Measurements from ENCODE around the gene UCMA.

DNA sequence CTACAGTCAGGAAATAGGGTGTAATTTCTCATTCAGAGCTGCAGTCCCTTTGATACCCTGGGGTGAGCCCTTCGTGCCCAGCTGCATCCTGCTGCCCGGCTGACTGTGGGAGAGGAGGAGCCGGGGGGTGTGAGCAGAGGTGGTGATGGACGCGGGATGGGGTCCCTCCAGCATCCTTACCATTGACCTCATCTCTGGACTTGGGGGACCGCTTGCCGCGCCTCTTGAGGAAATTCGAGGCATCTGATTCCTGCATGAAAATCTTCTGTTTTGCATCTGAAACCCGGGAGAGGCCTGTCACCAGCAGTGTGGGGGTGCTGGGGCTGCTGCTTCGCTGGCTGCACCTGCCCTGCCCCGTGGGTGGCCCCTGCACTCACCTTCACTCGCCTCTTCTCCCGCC lies 816 bp downstream of the UCMA start:
- TF ChIP-seq, protein P1, sequence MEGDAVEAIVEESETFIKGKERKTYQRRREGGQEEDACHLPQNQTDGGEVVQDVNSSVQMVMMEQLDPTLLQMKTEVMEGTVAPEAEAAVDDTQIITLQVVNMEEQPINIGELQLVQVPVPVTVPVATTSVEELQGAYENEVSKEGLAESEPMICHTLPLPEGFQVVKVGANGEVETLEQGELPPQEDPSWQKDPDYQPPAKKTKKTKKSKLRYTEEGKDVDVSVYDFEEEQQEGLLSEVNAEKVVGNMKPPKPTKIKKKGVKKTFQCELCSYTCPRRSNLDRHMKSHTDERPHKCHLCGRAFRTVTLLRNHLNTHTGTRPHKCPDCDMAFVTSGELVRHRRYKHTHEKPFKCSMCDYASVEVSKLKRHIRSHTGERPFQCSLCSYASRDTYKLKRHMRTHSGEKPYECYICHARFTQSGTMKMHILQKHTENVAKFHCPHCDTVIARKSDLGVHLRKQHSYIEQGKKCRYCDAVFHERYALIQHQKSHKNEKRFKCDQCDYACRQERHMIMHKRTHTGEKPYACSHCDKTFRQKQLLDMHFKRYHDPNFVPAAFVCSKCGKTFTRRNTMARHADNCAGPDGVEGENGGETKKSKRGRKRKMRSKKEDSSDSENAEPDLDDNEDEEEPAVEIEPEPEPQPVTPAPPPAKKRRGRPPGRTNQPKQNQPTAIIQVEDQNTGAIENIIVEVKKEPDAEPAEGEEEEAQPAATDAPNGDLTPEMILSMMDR (IDR thresholded peaks at IDR 0.05) = no peak
- no peak for TF ChIP-seq POLR2AphosphoS5 (IDR thresholded peaks at IDR 0.05)
- no peak for TF ChIP-seq POLR2A (IDR thresholded peaks at IDR 0.05)
- no peak for TF ChIP-seq EP300 (IDR thresholded peaks at IDR 0.05)

All from upper lobe of left lung (tissue), 4 donors.